Right lobe of liver (tissue), 6 donors: ENCODE data around the gene LGALS12. TPM values are rescaled to one million over a fixed set of nuclear protein-coding genes. Genes with fewer than 3 reads are reported as not detected.

ENCODE experiments used
- ATAC-seq, 4 donors: fragments of 200-7000 bp; cut with Tn5 transposase; one replicate each; pipeline ENCODE4 v1.9.1; 2020; ENCODE audit warnings: mild to moderate bottlenecking in 4 of 4, moderate library complexity in 4 of 4
- DNase-seq, 3 donors: peaks; one replicate each; pipeline ENCODE4 v3.0.0-alpha.2; 2020
- H3K27ac ChIP-seq, 3 donors: fragments of 200-600 bp; one replicate each; pipeline ENCODE4 v1.8.0; 2022
- H3K27me3 ChIP-seq, 2 donors: fragments of 200-600 bp; one replicate each; pipeline ENCODE4 v1.8.0; 2022
- H3K36me3 ChIP-seq, 4 donors: fragments of 200-600 bp; sonication (generic) in 1 of 4; one replicate each; pipeline versions ENCODE4 v1.5.1 to v1.8.0; 2017 to 2022; ENCODE audit warnings: control low read depth in 1 of 4
- H3K4me1 ChIP-seq, 4 donors: fragments of 200-600 bp; sonication (generic) in 1 of 4; one replicate each; pipeline versions ENCODE4 v1.5.1 to v1.8.0; 2017 to 2022; ENCODE audit warnings: control low read depth in 1 of 4
- H3K4me3 ChIP-seq, 3 donors: fragments of 200-600 bp; one replicate each; pipeline ENCODE4 v1.8.0; 2022
- H3K9me3 ChIP-seq, 4 donors: fragments of 200-600 bp; sonication (generic) in 1 of 4; one replicate each; pipeline versions ENCODE4 v1.5.1 to v1.8.0; 2017 to 2022; ENCODE audit warnings: control low read depth in 1 of 4
- POLR2A ChIP-seq: fragments of 450-650 bp; IDR thresholded peaks from one replicate; pipeline ENCODE4 v1.6.1; 2017; ENCODE audit warnings: antibody characterized with exemption, mild to moderate bottlenecking
- WGBS: methylation state at CpG from one replicate; pipeline ENCODE4 v1.1.6; 2018; ENCODE audit warnings: low coverage, low lambda C conversion rate; ENCODE audit not compliant: insufficient coverage; ENCODE audit errors: missing lambda C conversion rate; 5-methylcytosine and 5-hydroxymethylcytosine counted together
- intact Hi-C, 2 donors: fragments of 100-400 bp; cut with DNase I; formaldehyde crosslinking; loops; one replicate each; pipeline versions ENCODE4 v1.11.2 to v1.14.1; 2022
- long read RNA-seq: library from polyadenylated mRNA; unstranded; transcript quantifications from one replicate; pipeline ENCODE4 v2.0.0, GENCODE V29; 2019
- total RNA-seq, 6 experiments: library from RNA; depleted of rRNA in 2 of 6; stranded (reverse); fragments of >200 nt in 2 of 6; fragmentation: NEBNext Ultra II Directional in 3 of 6; extraction: Animal tissue kit (Norgen Biotek cat#: 25700) in 3 of 6; gene quantifications; one replicate each; pipeline versions ENCODE4 v1.1.0 to v1.2.4, GENCODE V29; 2016 to 2023
- TF ChIP-seq, protein P1 (sequence below), 4 donors: fragments of 200-600 bp in 3 of 4; fragments of 450-650 bp in 1 of 4; IDR thresholded peaks; one replicate each; pipeline versions ENCODE4 v1.5.1 to v1.8.0; 2016 to 2022; ENCODE audit warnings: antibody characterized with exemption in 4 of 4, mild to moderate bottlenecking in 2 of 4
- donor health status: DM: no; HTN: yes; CAD: no.
- donor health status: DM: no; HTN: no; CAD: no.
- donor health status: DM: no; HTN: no; CAD: no.
- donor health status: DM: no; HTN: yes; CAD: no.
- donor health status: DM: no; HTN: yes; CAD: no.

LGALS12 gene
- total RNA-seq, result under 1 TPM in 1 of 6 experiments, not detected in 5; 0.15 TPM
- long read RNA-seq, result 0 reads

DNA sequence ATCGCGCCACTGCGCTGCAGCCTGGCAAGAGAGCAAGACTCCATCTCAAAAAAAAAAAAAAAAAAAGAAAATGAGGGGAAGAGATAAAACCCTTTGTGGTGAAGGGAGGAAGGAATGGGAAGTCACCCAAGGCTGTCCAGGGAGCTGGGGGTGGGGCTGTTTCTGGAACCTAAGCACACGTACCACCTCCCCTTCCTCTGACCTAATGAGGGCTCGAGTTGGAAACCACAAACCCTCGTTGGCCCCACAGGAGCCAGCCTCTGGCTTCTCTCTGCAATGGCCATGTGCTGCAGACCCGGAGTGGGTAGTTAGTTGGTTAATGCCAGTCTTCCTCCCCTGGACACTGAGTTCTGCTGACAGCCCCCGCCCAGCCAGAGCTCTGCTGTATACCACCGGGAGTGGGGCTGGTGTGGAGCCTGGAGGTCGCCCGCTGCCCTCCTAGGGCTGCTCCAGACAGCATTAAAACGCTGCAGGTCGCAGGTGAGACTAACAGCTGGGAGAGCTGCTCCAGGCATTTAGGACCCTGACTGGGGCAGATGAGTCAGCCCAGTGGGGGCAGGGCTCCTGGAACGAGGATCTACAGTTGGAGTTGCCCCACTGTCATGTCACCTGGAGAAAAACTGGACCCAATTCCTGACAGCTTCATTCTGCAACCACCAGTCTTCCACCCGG is at the start of gene LGALS12:
Gene LGALS12, plus strand, starts transcription at position 228 of the 672 bp plus-strand sequence. Its CDS starts 375 bp downstream, at position 603.
- no peak within 1 kb of the TSS for H3K4me3 ChIP-seq
- no peak within 1 kb of the TSS for H3K27ac ChIP-seq
- intact Hi-C loops, result no loop called here
- ATAC-seq, result no peak
- peaks cover 0 to 57% (median 12%) of the 10 kb centered on the region in 4 donors for H3K4me1 ChIP-seq
- no peaks in the 10 kb centered on the region for H3K36me3 ChIP-seq
- TF ChIP-seq, protein P1, sequence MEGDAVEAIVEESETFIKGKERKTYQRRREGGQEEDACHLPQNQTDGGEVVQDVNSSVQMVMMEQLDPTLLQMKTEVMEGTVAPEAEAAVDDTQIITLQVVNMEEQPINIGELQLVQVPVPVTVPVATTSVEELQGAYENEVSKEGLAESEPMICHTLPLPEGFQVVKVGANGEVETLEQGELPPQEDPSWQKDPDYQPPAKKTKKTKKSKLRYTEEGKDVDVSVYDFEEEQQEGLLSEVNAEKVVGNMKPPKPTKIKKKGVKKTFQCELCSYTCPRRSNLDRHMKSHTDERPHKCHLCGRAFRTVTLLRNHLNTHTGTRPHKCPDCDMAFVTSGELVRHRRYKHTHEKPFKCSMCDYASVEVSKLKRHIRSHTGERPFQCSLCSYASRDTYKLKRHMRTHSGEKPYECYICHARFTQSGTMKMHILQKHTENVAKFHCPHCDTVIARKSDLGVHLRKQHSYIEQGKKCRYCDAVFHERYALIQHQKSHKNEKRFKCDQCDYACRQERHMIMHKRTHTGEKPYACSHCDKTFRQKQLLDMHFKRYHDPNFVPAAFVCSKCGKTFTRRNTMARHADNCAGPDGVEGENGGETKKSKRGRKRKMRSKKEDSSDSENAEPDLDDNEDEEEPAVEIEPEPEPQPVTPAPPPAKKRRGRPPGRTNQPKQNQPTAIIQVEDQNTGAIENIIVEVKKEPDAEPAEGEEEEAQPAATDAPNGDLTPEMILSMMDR (IDR thresholded peaks at IDR 0.05), result no peak
- TF ChIP-seq POLR2A, result no peak
- 61% methylated on average over 4 of the region's 15 CpGs for WGBS
- no peaks in the 10 kb centered on the region for H3K27me3 ChIP-seq
- peak in 2 of 3 donors; percentile 38 to 42 for DNase-seq
- no peaks in the 10 kb centered on the region for H3K9me3 ChIP-seq

- TF ChIP-seq, protein P1 (IDR thresholded peaks at IDR 0.05), result no peak
- no peak for TF ChIP-seq POLR2A
- whole genome bisulfite sequencing, result 77% methylated on average over 2 of the region's 6 CpGs
- no peaks in the 10 kb centered on the region for H3K27me3 ChIP-seq
- no peak overlapping the region for H3K27ac ChIP-seq
- DNase-seq (no peak), ATAC-seq (no peak)
- H3K9me3 ChIP-seq, result no peaks in the 10 kb centered on the region
- no peaks in the 10 kb centered on the region for H3K36me3 ChIP-seq
- H3K4me1 ChIP-seq, result no peaks in the 10 kb centered on the region
- H3K4me3 ChIP-seq, result no peak overlapping the region
- intact Hi-C loops, result no loop called here
Observed at GRCh38 chr11:63459586-63459985, 46.3 kb upstream of the LGALS12 start.

- no peak for ATAC-seq
- H3K4me3 ChIP-seq, result no peak overlapping the region
- intact Hi-C loops, result no loop called here
Observed at GRCh38 chr11:63462137-63462536, 43.7 kb upstream of the LGALS12 start.

DNA sequence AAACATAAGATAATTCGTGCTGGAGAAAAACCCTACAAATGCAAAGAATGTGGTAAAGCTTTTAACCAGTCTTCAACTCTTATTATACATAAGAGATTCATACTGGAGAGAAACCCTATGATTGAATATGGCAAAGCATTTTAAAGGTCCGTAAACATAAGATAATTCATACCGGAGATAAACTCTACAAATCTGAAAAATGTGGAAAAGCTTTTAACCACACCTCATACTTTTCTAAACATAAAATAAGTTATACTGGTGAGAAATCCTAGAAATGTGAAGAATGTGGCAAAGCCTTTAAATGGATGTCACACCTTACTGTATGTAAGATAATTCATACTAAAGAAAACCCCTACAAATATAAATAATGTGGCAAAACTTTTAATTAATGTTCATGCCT is 35.6 kb upstream of the LGALS12 start:
- TF ChIP-seq, protein P1 (IDR thresholded peaks at IDR 0.05), result no peak
- TF ChIP-seq POLR2A, result no peak
- H3K27ac ChIP-seq, result no peak overlapping the region
- H3K4me3 ChIP-seq, result no peak overlapping the region
- no peaks in the 10 kb centered on the region for H3K9me3 ChIP-seq
- intact Hi-C loops, result loop anchor here in 1 of 2 donors (10.0 kb wide), 1 partner anchor 164 kb away; no protein-coding TSS in a partner anchor
- H3K27me3 ChIP-seq, result no peaks in the 10 kb centered on the region
- no peak for DNase-seq
- no peak for ATAC-seq
- H3K4me1 ChIP-seq, result no peaks in the 10 kb centered on the region
- H3K36me3 ChIP-seq, result no peaks in the 10 kb centered on the region
- 75% methylated on average over 3 of the region's 3 CpGs for WGBS

More at GRCh38 chr11:63462137-63462536, 43.7 kb upstream of the LGALS12 start:
- H3K9me3 ChIP-seq, result no peaks in the 10 kb centered on the region
- no peak overlapping the region for H3K27ac ChIP-seq
- no peak for TF ChIP-seq POLR2A
- TF ChIP-seq, protein P1 (IDR thresholded peaks at IDR 0.05), result no peak
- no peaks in the 10 kb centered on the region for H3K36me3 ChIP-seq
- no peaks in the 10 kb centered on the region for H3K27me3 ChIP-seq
- no peaks in the 10 kb centered on the region for H3K4me1 ChIP-seq
- DNase-seq, result no peak
